SK-N-MC (cell line): ENCODE data around the gene OSMR.

Source experiments
- EZH2 ChIP-seq: fragments of 200-600 bp; sonication (generic); IDR thresholded peaks from one replicate; pipeline ENCODE4 v1.6.1; 2017; ENCODE audit warnings: antibody characterized with exemption
- FOXP2 ChIP-seq: optimal IDR thresholded peaks from 2 replicates; pipeline ENCODE3; 2011; ENCODE audit warnings: mild to moderate bottlenecking, moderate library complexity; ENCODE audit not compliant: insufficient read depth; ENCODE audit errors: extremely low read length, control extremely low read depth
- POLR2AphosphoS5 ChIP-seq: IDR thresholded peaks from 2 replicates; pipeline ENCODE4 v1.6.1; 2012; ENCODE audit warnings: mild to moderate bottlenecking, low read depth, low read length, borderline replicate concordance

DNA sequence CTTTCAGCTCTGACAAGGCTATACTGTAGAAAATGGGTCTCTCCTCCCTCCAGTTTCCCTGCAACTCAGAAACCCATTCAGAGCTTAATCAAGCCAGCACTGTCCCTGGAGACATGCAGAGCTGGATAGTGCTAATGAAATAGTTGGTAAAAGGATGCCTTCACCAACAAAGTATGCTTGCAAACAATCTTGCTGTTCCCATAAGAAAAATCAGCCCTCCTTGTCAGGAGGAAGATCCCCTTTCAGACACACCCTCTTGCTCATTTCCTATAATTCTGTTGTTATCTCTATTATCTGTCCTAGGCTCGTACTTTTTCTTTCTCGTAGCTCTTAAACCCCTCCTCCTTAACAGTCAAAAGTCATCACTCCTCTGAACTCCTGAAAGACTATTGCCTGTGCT lies 9.9 kb upstream of the OSMR start:
- TF ChIP-seq POLR2AphosphoS5, result no peak
- no peak for TF ChIP-seq EZH2
- TF ChIP-seq FOXP2, result no peak
